GM23248 (cell line): ENCODE results near the gene RFK.

Experiments
- EZH2 ChIP-seq: fragments of 200-600 bp; sonication (generic); IDR thresholded peaks from 2 replicates; pipeline ENCODE4 v1.6.1; 2018; ENCODE audit warnings: antibody characterized with exemption, mild to moderate bottlenecking; ENCODE audit not compliant: insufficient read depth, poor library complexity, severe bottlenecking
- EZH2phosphoT487 ChIP-seq: fragments of 200-600 bp; sonication (generic); IDR thresholded peaks from 2 replicates; pipeline ENCODE4 v1.6.1; 2018; ENCODE audit warnings: antibody characterized with exemption, moderate library complexity, mild to moderate bottlenecking, low read depth; ENCODE audit not compliant: insufficient read depth

DNA sequence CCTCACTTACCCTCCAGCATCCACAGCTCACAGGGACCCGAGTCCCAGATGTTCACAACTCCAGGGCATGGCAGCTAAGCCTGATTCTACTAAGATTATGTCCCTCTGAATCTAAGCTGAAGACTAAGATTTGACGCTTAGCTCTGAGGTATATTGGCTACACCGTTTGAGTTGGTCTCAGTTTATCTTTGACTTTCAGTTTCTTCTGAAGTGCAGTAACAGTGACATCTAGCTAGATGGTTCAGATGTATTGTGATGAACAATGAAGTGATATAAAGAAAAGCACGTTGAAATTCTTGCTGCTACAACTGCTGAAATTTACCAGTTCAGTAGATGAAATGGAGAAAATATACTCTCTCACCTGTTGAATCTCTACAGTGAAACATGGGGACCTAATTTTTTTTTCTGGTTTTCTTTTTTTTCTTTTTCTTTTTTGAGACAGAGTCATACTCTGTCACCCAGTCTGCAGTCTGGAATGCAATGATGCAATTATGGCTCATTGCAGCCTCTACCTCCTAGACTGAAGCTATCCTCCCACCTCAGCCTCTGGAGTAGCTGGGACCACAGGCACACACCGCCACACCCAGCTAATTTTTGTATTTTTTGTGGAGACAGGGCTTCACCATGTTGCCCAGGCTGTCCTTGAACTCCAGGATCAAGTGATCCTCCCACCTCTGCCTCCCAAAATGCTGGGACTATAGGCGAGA lies 15.7 kb downstream of the RFK start:
- TF ChIP-seq EZH2, result no peak
- TF ChIP-seq EZH2phosphoT487, result no peak
